HS-5 (cell line): ENCODE measurements around the gene PRPF19.
"Not testable (repeated sequence)": the region's sequence is repeated elsewhere in the genome, so short reads cannot be mapped to it uniquely, and the experiment has no call there.

ENCODE experiments used
- DNase-seq: peaks from one replicate; pipeline ENCODE4 v3.0.0-alpha.2; 2012; ENCODE audit warnings: low read depth

The PRPF19 gene

GRCh38 chr11:60923326-60923725 is 16.9 kb upstream of the PRPF19 start:
- DNase-seq: no peak

DNA sequence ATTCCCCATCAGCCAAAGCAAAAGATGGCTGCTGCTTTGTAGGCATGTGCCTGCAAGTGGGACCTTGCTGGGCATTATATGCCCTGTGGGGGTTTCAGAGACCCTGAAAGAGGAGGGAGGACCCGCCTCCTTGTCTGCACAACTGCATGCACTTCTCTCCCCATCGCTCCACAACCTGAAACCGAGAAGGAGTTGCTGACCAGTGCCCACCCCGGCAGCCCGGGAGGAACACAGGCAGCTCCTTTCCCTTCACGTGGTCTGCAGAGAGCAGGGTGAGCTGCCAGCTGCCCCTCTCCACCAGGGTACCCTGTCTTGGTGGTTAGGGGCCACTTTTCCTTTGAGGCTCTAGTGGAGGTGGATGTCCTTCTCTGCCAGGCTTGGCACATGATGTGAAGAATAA is 16.5 kb upstream of the PRPF19 start:
- no peak for DNase-seq

DNA sequence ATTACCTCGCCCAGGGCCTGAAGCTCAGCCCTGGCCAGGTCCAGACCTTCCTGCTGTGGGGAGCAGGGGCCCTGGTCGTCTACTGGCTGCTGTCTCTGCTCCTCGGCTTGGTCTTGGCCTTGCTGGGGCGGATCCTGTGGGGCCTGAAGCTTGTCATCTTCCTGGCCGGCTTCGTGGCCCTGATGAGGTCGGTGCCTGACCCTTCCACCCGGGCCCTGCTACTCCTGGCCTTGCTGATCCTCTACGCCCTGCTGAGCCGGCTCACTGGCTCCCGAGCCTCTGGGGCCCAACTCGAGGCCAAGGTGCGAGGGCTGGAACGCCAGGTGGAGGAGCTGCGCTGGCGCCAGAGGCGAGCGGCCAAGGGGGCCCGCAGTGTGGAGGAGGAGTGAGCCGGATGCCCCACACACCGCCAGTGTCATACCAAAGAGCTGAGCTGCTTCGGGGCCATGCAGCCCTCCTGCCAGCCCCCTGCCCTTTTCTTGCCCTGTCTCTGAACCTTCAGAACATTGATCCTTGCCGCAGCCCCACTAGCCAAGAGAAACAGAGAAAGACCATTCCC is 15.5 kb upstream of the PRPF19 start:
- no peak for DNase-seq

GRCh38 chr11:60921259-60921658 is 14.9 kb upstream of the PRPF19 start:
- no peak for DNase-seq

- DNase-seq: no peak
These were observed 13.6 kb upstream of the PRPF19 start for GRCh38 chr11:60919956-60920355.

DNA sequence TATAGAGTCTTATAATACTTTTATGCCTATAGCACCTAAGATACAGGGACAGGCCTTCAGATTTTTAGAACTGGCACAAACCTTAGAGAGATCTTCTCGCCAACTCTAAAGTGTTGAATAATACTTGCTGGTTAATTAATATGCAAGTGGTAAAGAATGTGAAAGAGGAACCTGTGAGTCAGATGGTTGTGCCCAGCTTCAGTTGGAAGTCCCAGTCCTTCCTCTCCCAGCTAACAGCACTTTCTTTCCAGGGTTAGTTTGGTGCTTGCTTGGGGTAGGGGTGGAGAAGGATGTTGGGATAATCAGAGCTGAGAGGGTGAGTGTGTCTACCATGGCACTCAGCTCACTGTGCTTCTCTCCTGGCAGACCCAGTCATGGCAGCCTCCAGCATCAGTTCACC is 12.9 kb upstream of the PRPF19 start:
- DNase-seq: no peak

DNA sequence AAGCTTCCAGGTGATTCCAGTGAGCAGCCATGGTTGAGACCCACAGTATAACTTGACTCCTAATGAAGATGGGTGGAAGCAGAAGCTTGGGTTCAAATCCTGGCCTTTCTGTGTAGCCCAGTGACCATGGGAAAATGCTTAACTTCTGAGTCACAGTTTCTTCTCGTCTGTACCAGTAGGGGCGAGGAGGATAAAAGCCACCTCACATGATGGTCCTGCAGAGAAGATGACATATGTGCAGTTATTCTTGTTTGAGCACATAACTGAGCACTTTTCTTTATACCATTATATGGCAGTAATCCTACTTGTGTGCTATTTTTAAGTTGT is 12.5 kb upstream of the PRPF19 start:
- DNase-seq: no peak

GRCh38 chr11:60918251-60918938 is 12.0 kb upstream of the PRPF19 start:
- no peak for DNase-seq

- DNase-seq: no peak
These were observed 10.9 kb upstream of the PRPF19 start for GRCh38 chr11:60917267-60917666.

GRCh38 chr11:60916669-60917206 is 10.4 kb upstream of the PRPF19 start:
- no peak for DNase-seq

DNA sequence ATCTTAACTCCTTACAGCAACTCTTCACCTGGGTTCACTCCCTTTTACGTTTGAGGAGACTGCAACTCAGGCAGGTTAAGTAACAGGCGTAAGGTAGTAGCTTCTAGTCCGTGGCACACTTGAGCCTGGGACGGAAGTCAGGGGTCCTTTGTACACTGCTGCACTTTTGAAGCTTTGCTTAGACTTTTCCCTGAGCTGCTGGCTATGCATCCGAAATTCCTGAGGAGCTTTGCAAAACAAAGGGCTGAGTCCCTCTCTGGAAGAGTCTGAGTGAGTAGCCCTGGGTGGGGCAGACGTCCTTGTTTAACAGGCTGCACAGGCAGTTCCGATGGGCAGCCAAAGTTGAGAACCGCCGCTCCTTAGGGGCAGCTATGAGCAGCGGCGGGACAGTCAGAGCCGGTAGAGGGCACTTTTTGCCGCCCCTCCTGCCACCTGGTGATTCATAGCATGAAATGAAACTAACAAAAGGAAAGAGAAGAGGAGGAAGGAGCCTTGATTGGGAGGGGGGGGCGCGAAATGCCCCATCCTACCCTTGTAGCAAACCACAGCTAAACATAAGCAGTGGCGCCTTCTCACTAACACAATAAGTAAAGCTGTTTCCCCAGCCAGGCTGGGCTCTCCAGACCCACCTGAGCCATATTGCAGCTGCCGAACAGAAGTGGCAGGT is 9.0 kb upstream of the PRPF19 start:
- no peak for DNase-seq

DNA sequence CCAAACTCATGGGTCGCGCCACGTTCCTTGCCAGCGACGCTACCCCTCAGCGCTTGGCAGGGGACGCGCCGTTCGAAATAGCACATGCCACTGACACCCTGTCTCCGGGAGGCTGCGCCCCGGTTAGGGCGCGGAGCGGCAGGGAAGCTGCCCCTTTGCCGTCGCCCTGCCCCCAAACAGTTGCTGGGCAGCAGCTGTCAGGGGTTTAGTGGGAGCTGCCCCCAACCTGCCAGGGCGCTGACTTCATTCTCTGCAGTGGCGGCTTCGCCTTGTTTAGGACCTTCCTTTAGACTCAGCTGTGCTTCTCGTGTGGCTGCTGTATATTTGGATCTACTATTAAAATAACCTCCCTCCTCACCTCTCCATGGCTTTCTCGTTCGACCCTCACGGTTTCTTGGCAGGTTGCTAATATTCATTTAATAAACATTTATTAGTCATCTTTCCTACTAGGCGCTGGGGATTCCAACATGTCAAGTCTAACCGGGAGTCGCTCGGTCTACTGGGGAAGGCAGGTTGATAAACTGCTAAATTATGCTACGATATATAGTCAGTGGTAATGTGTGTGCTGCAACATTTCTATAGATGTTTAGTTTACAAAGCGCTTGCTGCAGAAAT is 8.4 kb upstream of the PRPF19 start:
- DNase-seq: no peak

DNA sequence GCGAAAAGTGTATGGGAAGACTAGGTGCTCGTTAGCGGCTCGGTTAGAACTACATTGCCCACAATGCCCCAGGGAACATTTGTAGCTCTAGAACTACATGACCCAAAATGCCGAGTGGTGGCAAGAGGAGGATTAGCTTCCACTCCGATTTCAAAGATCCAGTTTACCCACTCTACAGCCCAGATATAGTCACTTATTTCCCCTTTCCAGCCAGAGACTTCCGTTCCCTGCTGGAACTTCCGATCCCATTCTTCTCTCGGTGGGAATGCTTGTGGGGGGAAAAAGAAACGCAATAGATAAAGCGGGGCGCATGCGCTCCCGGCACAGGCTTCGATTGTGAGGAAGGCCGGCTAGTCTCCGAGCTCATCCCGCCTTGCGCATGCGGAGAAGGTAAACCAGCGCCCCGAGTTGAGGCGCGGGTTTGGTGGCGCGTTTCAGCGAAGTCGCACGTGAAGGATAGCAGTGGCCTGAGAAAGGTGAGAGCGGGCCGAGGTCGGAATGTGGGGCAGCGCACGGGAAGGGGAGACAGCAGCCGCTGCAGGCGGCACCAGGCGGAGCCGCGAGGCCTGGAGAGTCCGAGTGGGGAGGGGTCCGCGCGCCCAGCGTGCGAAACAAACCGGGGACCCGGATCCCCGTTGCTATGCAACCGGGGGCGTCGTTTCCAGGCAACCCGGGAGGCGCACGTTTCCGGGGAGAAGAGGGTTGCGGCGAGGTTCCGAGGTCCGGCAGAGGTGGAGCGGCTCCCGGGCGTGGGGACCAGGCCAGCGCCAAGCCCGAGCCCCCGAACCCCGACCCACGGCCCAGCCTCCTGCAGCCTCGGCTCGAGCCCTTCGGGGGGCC is 7.6 kb upstream of the PRPF19 start, which contains the start of gene TMEM109:
TSS of gene TMEM109 (plus strand) at position 366 of the 840 bp plus-strand sequence. CDS start 5,536 bp downstream, outside the sequence.
- peak; percentile 82 for DNase-seq

DNA sequence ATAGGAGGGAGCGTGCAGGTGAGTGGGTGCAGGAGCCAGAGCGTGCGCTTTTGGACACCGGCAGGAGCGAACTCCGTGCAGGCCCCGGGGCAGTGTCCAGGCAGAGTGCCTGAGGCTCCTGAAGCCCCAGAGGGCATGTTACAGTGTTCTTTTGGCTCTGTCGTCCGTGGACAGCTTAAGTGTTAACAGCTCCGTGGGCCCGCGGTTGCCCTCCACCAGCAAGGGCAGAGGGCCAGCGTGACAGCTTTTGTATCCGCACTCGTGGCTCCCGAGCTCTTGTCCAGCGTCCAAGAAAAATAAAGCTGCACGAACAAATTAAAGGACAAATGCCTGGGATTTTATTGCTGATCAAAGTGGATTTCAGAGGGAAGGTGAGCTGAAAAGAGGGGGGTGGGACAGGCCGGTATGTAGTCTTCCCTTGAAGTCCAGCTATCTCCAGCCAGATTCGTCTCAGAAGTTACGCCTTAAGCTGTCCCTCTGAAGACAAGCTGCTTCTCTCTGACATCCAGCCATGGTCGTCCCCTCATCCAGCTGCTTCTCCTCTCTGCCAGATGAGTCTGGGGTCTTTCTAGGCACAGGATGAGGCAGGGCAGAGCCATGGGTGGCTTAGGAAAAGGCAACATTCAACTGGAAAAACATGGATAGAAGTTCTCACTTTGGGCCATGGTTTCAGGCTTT is 6.6 kb upstream of the PRPF19 start:
- no peak for DNase-seq

GRCh38 chr11:60912223-60912850 is 6.0 kb upstream of the PRPF19 start:
- no peak for DNase-seq

DNA sequence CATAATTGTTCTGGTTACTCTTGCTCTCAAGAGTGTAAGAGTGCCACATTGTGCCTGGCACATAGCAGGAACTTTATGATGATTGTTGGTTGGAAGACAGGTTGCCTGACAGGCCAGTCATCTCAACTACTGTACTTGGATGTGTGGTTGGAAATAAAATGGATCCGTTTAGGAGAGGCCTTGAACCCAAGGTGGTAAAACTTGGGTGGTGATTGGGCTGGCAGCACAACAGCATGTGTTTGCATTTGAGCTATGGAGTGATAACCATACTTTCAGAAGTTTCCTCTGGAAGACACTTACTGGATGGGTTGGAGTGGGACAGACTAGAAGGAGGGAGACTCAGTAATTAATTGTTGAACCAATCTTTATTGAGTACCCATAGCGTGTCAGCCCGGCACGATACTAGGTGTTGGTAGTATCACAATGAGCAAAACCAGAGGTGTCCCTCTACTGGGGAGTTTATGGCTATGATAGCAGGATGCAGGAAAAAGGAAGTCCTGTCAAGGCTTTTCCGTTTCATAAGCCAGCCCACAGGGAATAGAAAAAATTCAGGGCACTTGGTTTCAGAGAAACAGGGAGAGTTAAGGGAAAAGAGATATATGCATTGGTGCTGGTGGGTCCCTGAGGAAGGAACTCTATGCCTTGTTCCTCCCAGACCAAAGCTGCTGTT is 4.5 kb upstream of the PRPF19 start:
- DNase-seq: no peak

DNA sequence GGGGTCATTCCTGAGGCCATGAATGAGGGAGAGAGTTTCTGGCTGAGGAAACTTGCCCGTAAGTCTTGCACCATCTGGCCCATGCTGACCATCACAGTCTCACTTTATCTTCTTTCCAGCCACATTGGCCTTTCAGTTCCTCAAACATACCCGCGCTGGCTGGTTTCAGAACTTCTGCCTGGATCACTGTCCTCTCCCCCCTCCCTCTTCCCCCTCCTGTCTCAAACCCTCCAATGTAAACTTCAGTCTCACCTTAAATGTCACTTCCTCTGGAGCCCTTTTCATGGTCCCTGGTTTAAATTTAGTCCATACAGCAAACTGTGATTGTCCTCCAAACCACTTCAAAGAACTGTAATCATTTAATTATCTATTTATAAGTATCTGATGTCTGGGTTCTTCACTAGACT is 3.9 kb upstream of the PRPF19 start:
- DNase-seq: no peak

DNA sequence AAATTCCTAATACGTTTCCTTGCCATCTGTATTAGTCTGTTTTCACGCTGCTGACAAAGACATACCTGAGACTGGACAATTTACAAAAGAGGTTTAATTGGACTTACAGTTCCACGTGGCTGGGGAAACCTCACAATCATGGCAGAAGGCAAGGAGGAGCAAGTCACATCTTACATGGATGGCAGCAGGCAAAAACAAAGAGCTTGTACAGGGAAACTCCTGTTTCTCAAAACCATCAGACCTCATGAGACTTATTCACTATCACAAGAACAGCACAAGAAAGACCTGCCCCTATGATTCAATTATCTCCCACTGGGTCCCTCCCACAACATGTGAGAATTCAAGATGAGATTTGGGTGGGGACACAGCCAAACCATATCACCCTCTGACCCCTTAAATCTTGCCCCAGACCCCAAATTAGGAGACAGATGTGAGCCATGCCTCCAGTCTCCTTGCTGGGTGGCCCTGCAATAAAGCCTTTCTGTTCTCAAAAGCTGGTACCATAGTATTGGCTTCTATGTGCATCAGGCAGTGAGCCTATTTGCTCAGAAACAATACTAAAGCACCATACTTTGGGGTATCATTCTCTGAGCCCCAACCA is 3.4 kb upstream of the PRPF19 start:
- not testable (repeated sequence) for DNase-seq

DNA sequence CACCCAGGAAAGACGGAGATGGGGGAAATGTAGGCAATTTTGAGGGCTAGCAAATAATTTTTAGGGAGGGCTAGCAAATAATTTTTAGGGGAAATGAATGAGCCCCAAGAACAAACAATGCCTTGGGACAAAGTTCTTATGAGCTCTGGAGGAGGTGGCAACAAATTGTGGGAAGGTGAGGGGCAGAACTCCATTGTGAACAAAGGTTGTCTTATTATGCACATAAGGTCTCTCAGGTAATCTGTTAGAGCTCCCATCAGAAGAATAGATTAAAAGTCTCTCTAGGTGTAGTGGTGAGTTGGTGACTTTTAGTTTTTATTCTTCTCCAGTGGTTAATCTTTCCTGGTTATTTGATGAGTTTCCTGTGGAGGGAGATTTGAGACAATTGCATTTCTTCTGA is 2.4 kb upstream of the PRPF19 start:
- no peak for DNase-seq

GRCh38 chr11:60905551-60906113 is 753 bp downstream of the PRPF19 start:
- no peak for DNase-seq
